ENCODE data around the gene FN1.

Gene FN1

GRCh38 chr2:215363461-215364156 lies 72.3 kb downstream of the FN1 start:
- H2AFZ ChIP-seq (ENCODE audit: low read length): no peak overlapping the region
- no peaks in the 10 kb centered on the region for H3K36me3 ChIP-seq (replicated peaks; ENCODE audit: insufficient read depth, low read length)
- no peak overlapping the region for H3K27ac ChIP-seq (ENCODE audit: low read length)
- TF ChIP-seq CTCF (IDR thresholded peaks at IDR 0.05; ENCODE audit: low read length) (no peak), EZH2phosphoT487 (IDR thresholded peaks at IDR 0.05; ENCODE audit: low read length) (no peak), EZH2 (optimal IDR thresholded peaks at IDR 0.05; ENCODE audit: low read depth, low read length) (no peak)
- H3K27me3 ChIP-seq (replicated peaks; ENCODE audit: insufficient read depth, low read length): no peaks in the 10 kb centered on the region
- no peaks in the 10 kb centered on the region for H3K9me3 ChIP-seq (replicated peaks; ENCODE audit: insufficient read depth, low read length)
- DNase-seq: no peak
- no peaks in the 10 kb centered on the region for H4K20me1 ChIP-seq (ENCODE audit: insufficient read depth, low read length)
- H3K4me3 ChIP-seq (ENCODE audit: low read length): no peak overlapping the region
- H3F3A ChIP-seq (ENCODE audit: insufficient read depth, low read length): no peaks in the 10 kb centered on the region
- no peaks in the 10 kb centered on the region for H3K4me1 ChIP-seq (ENCODE audit: low read length)
- H3K79me2 ChIP-seq (ENCODE audit: low read length): no peaks in the 10 kb centered on the region
- H3K9me2 ChIP-seq (replicated peaks; ENCODE audit: insufficient read depth, low read length): no peaks in the 10 kb centered on the region
- H3K9ac ChIP-seq (ENCODE audit: low read length): no peak overlapping the region
- H3K4me2 ChIP-seq (ENCODE audit: low read depth, low read length): no peak overlapping the region

GRCh38 chr2:215363039-215363438 lies 72.8 kb downstream of the FN1 start:
- no peaks in the 10 kb centered on the region for H4K20me1 ChIP-seq (ENCODE audit: insufficient read depth, low read length)
- H3K27ac ChIP-seq (ENCODE audit: low read length): no peak overlapping the region
- no peak overlapping the region for H3K9ac ChIP-seq (ENCODE audit: low read length)
- no peak overlapping the region for H3K4me3 ChIP-seq (ENCODE audit: low read length)
- H3K36me3 ChIP-seq (replicated peaks; ENCODE audit: insufficient read depth, low read length): no peaks in the 10 kb centered on the region
- no peak for DNase-seq
- H3K79me2 ChIP-seq (ENCODE audit: low read length): no peaks in the 10 kb centered on the region
- no peaks in the 10 kb centered on the region for H3F3A ChIP-seq (ENCODE audit: insufficient read depth, low read length)
- no peaks in the 10 kb centered on the region for H3K27me3 ChIP-seq (replicated peaks; ENCODE audit: insufficient read depth, low read length)
- TF ChIP-seq EZH2 (optimal IDR thresholded peaks at IDR 0.05; ENCODE audit: low read depth, low read length): no peak
- no peak for TF ChIP-seq EZH2phosphoT487 (IDR thresholded peaks at IDR 0.05; ENCODE audit: low read length)
- TF ChIP-seq CTCF (IDR thresholded peaks at IDR 0.05; ENCODE audit: low read length): no peak
- H3K9me3 ChIP-seq (replicated peaks; ENCODE audit: insufficient read depth, low read length): no peaks in the 10 kb centered on the region
- no peak overlapping the region for H3K4me2 ChIP-seq (ENCODE audit: low read depth, low read length)
- H2AFZ ChIP-seq (ENCODE audit: low read length): no peak overlapping the region
- H3K9me2 ChIP-seq (replicated peaks; ENCODE audit: insufficient read depth, low read length): no peaks in the 10 kb centered on the region
- no peaks in the 10 kb centered on the region for H3K4me1 ChIP-seq (ENCODE audit: low read length)

GRCh38 chr2:215362562-215362904 lies 73.3 kb downstream of the FN1 start:
- Histone ChIP-seq H3K9me3 (replicated peaks; ENCODE audit: insufficient read depth, low read length) (no peaks in the 10 kb centered on the region), H3K4me1 (ENCODE audit: low read length) (no peaks in the 10 kb centered on the region), H3K79me2 (ENCODE audit: low read length) (no peaks in the 10 kb centered on the region), H3K27me3 (replicated peaks; ENCODE audit: insufficient read depth, low read length) (no peaks in the 10 kb centered on the region), H4K20me1 (ENCODE audit: insufficient read depth, low read length) (no peaks in the 10 kb centered on the region), H3K9me2 (replicated peaks; ENCODE audit: insufficient read depth, low read length) (no peaks in the 10 kb centered on the region), H3K27ac (ENCODE audit: low read length) (no peak overlapping the region), H3K36me3 (replicated peaks; ENCODE audit: insufficient read depth, low read length) (no peaks in the 10 kb centered on the region), H3K4me2 (ENCODE audit: low read depth, low read length) (no peak overlapping the region), H2AFZ (ENCODE audit: low read length) (no peak overlapping the region), H3K9ac (ENCODE audit: low read length) (no peak overlapping the region), H3F3A (ENCODE audit: insufficient read depth, low read length) (no peaks in the 10 kb centered on the region), H3K4me3 (ENCODE audit: low read length) (no peak overlapping the region)
- no peak for TF ChIP-seq EZH2 (optimal IDR thresholded peaks at IDR 0.05; ENCODE audit: low read depth, low read length)
- TF ChIP-seq CTCF (IDR thresholded peaks at IDR 0.05; ENCODE audit: low read length): no peak
- TF ChIP-seq EZH2phosphoT487 (IDR thresholded peaks at IDR 0.05; ENCODE audit: low read length): no peak
- DNase-seq: no peak
